ENCODE data around the gene CAMKMT.

CAMKMT gene

DNA sequence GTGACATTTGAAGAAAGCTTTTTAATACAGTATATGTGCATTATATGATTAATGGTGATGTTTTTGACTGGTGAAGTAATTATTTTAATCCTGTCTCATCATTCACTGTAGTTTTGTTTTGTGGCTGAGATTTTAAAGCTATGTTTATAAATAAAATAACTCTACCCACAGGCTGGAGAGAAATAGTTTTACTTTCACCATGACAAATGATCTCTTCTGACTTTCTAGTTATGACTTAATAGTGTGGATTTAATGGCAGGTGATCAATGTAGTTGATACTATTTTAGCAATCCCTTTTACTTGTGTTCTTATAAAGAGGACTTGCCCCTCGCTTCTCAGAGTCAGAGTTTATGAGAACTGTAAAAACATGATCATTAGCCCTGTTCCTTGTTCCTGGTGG lies 290.2 kb downstream of the CAMKMT start:
- no peaks in the 10 kb centered on the region for H3K36me3 ChIP-seq (ENCODE audit: control insufficient read depth in 4 of 4, insufficient read depth in 4 of 4, low read length in 3 of 4)
- H3K4me3 ChIP-seq (ENCODE audit: control insufficient read depth in 1 of 7, extremely low read depth in 1 of 7, insufficient read depth in 4 of 7, low read depth in 2 of 7, low read length in 6 of 7): no peak overlapping the region
- H3K4me1 ChIP-seq (ENCODE audit: control extremely low read depth in 1 of 4, control insufficient read depth in 4 of 4, insufficient read depth in 4 of 4, low read length in 3 of 4): no peaks in the 10 kb centered on the region
- DNase-seq: no peak
- no peak overlapping the region for H3K27ac ChIP-seq (ENCODE audit: insufficient read depth in 1 of 2, low read depth in 1 of 2, low read length in 2 of 2, poor library complexity in 1 of 2, severe bottlenecking in 2 of 2)
- CTCF ChIA-PET: no interaction called here
- no peaks in the 10 kb centered on the region for H3K9me3 ChIP-seq (ENCODE audit: control extremely low read depth in 1 of 5, control insufficient read depth in 4 of 5, insufficient read depth in 2 of 5, low read depth in 1 of 5, low read length in 4 of 5)
- POLR2A ChIA-PET: no interaction called here
- H3K27me3 ChIP-seq (replicated peaks in 2 of 5; ENCODE audit: control insufficient read depth in 4 of 5, insufficient read depth in 5 of 5, low read length in 4 of 5): no peaks in the 10 kb centered on the region
- 100% methylated on average over 1 of the region's 1 CpG for WGBS (ENCODE audit: insufficient coverage)

- ChIA-PET CTCF (interaction anchor here (0.5 kb wide), 1 partner anchor 72 kb away, joined by 3 read pairs; no protein-coding TSS in a partner anchor), POLR2A (no interaction called here)
- no peaks in the 10 kb centered on the region for H3K4me1 ChIP-seq (ENCODE audit: control extremely low read depth in 1 of 4, control insufficient read depth in 4 of 4, insufficient read depth in 4 of 4, low read length in 3 of 4)
- H3K27ac ChIP-seq (ENCODE audit: insufficient read depth in 1 of 2, low read depth in 1 of 2, low read length in 2 of 2, poor library complexity in 1 of 2, severe bottlenecking in 2 of 2): no peak overlapping the region
- DNase-seq: no peak
- no peaks in the 10 kb centered on the region for H3K27me3 ChIP-seq (replicated peaks in 2 of 5; ENCODE audit: control insufficient read depth in 4 of 5, insufficient read depth in 5 of 5, low read length in 4 of 5)
- H3K36me3 ChIP-seq (ENCODE audit: control insufficient read depth in 4 of 4, insufficient read depth in 4 of 4, low read length in 3 of 4): no peaks in the 10 kb centered on the region
- 85% methylated on average over 2 of the region's 4 CpGs for WGBS (ENCODE audit: insufficient coverage)
- H3K4me3 ChIP-seq (ENCODE audit: control insufficient read depth in 1 of 7, extremely low read depth in 1 of 7, insufficient read depth in 4 of 7, low read depth in 2 of 7, low read length in 6 of 7): no peak overlapping the region
- no peaks in the 10 kb centered on the region for H3K9me3 ChIP-seq (ENCODE audit: control extremely low read depth in 1 of 5, control insufficient read depth in 4 of 5, insufficient read depth in 2 of 5, low read depth in 1 of 5, low read length in 4 of 5)
Observed at GRCh38 chr2:44652701-44653100, 291.0 kb downstream of the CAMKMT start.

DNA sequence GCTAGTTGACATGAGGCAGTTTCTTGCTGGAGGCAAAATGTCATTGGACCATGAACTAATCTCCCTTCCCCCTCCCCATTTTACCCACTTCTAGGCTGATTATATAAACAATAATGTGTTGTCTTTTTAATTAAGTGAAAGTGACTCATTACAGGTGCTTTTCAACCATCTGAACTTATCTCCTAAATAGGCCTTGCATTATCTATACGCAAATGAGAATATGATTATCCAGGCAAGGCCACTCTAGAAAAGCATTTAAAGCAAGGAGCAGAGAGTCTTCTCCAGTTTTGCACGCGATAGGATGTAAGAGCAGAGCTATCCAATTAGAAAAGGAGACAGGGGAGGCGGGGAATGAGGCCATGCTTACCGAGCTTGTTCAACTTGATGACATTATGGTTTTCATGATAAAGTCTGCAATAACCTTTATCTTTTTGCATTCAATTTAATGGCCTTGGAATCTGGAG lies 293.7 kb downstream of the CAMKMT start:
- ChIA-PET POLR2A (no interaction called here), CTCF (interaction anchor here (0.9 kb wide), 1 partner anchor 11 kb away, joined by 3 read pairs; no protein-coding TSS in a partner anchor)
- Histone ChIP-seq H3K27me3 (replicated peaks in 2 of 5; ENCODE audit: control insufficient read depth in 4 of 5, insufficient read depth in 5 of 5, low read length in 4 of 5) (no peaks in the 10 kb centered on the region), H3K36me3 (ENCODE audit: control insufficient read depth in 4 of 4, insufficient read depth in 4 of 4, low read length in 3 of 4) (no peaks in the 10 kb centered on the region), H3K4me1 (ENCODE audit: control extremely low read depth in 1 of 4, control insufficient read depth in 4 of 4, insufficient read depth in 4 of 4, low read length in 3 of 4) (no peaks in the 10 kb centered on the region), H3K27ac (ENCODE audit: insufficient read depth in 1 of 2, low read depth in 1 of 2, low read length in 2 of 2, poor library complexity in 1 of 2, severe bottlenecking in 2 of 2) (no peak overlapping the region), H3K9me3 (ENCODE audit: control extremely low read depth in 1 of 5, control insufficient read depth in 4 of 5, insufficient read depth in 2 of 5, low read depth in 1 of 5, low read length in 4 of 5) (no peaks in the 10 kb centered on the region), H3K4me3 (ENCODE audit: control insufficient read depth in 1 of 7, extremely low read depth in 1 of 7, insufficient read depth in 4 of 7, low read depth in 2 of 7, low read length in 6 of 7) (no peak overlapping the region)
- 98% methylated on average over 5 of the region's 5 CpGs for WGBS (ENCODE audit: insufficient coverage)
- no peak for DNase-seq

GRCh38 chr2:44656460-44656859 lies 294.7 kb downstream of the CAMKMT start:
- CTCF ChIA-PET: no interaction called here
- no peaks in the 10 kb centered on the region for H3K36me3 ChIP-seq (ENCODE audit: control insufficient read depth in 4 of 4, insufficient read depth in 4 of 4, low read length in 3 of 4)
- H3K4me1 ChIP-seq (ENCODE audit: control extremely low read depth in 1 of 4, control insufficient read depth in 4 of 4, insufficient read depth in 4 of 4, low read length in 3 of 4): no peaks in the 10 kb centered on the region
- no peaks in the 10 kb centered on the region for H3K9me3 ChIP-seq (ENCODE audit: control extremely low read depth in 1 of 5, control insufficient read depth in 4 of 5, insufficient read depth in 2 of 5, low read depth in 1 of 5, low read length in 4 of 5)
- H3K27ac ChIP-seq (ENCODE audit: insufficient read depth in 1 of 2, low read depth in 1 of 2, low read length in 2 of 2, poor library complexity in 1 of 2, severe bottlenecking in 2 of 2): no peak overlapping the region
- no peaks in the 10 kb centered on the region for H3K27me3 ChIP-seq (replicated peaks in 2 of 5; ENCODE audit: control insufficient read depth in 4 of 5, insufficient read depth in 5 of 5, low read length in 4 of 5)
- POLR2A ChIA-PET: no interaction called here
- no peak for DNase-seq
- no peak overlapping the region for H3K4me3 ChIP-seq (ENCODE audit: control insufficient read depth in 1 of 7, extremely low read depth in 1 of 7, insufficient read depth in 4 of 7, low read depth in 2 of 7, low read length in 6 of 7)
- WGBS (ENCODE audit: insufficient coverage): no CpG with 5 or more reads among the region's 2 CpGs

DNA sequence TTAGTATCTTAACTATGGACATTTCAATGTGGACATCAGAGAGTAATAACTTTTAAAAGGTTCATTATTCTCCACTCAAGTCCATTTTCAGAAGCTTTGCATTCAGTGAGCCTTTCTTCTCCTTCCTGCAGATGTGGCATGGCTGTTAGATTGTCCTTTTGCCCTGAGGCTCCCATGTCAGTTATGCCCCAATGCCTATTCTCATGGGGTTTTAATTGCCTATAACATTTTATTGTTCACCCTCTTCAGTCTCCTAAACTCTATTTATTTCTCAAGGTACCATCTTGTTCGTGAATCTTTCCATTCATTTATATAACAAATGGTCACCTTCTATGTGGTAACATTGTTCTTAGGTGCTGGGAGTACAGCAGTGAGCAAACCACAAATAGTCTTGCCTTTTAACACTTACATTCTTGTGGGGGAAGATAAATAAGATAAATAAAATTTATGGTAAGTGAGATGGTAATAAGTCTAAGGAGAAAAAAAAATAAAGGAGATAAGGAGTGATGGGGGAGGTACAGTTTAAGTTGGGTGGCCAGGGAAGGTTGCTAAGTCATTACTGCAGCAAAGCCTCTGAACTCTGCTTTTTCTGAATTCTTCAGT lies 301.8 kb downstream of the CAMKMT start:
- Histone ChIP-seq H3K9me3 (ENCODE audit: control extremely low read depth in 1 of 5, control insufficient read depth in 4 of 5, insufficient read depth in 2 of 5, low read depth in 1 of 5, low read length in 4 of 5) (no peaks in the 10 kb centered on the region), H3K4me3 (ENCODE audit: control insufficient read depth in 1 of 7, extremely low read depth in 1 of 7, insufficient read depth in 4 of 7, low read depth in 2 of 7, low read length in 6 of 7) (no peak overlapping the region), H3K27me3 (replicated peaks in 2 of 5; ENCODE audit: control insufficient read depth in 4 of 5, insufficient read depth in 5 of 5, low read length in 4 of 5) (no peaks in the 10 kb centered on the region), H3K27ac (ENCODE audit: insufficient read depth in 1 of 2, low read depth in 1 of 2, low read length in 2 of 2, poor library complexity in 1 of 2, severe bottlenecking in 2 of 2) (no peak overlapping the region), H3K4me1 (ENCODE audit: control extremely low read depth in 1 of 4, control insufficient read depth in 4 of 4, insufficient read depth in 4 of 4, low read length in 3 of 4) (no peaks in the 10 kb centered on the region), H3K36me3 (ENCODE audit: control insufficient read depth in 4 of 4, insufficient read depth in 4 of 4, low read length in 3 of 4) (no peaks in the 10 kb centered on the region)
- CTCF ChIA-PET: no interaction called here
- DNase-seq: no peak
- POLR2A ChIA-PET: no interaction called here
- no CpG with 5 or more reads among the region's 1 CpG for WGBS (ENCODE audit: insufficient coverage)

- H3K27me3 ChIP-seq (replicated peaks in 2 of 5; ENCODE audit: control insufficient read depth in 4 of 5, insufficient read depth in 5 of 5, low read length in 4 of 5): peaks cover 0 to 2% (median 0%) of the 10 kb centered on the region in 5 experiments
- POLR2A ChIA-PET: no interaction called here
- no peaks in the 10 kb centered on the region for H3K9me3 ChIP-seq (ENCODE audit: control extremely low read depth in 1 of 5, control insufficient read depth in 4 of 5, insufficient read depth in 2 of 5, low read depth in 1 of 5, low read length in 4 of 5)
- H3K4me3 ChIP-seq (ENCODE audit: control insufficient read depth in 1 of 7, extremely low read depth in 1 of 7, insufficient read depth in 4 of 7, low read depth in 2 of 7, low read length in 6 of 7): no peak overlapping the region
- no peaks in the 10 kb centered on the region for H3K4me1 ChIP-seq (ENCODE audit: control extremely low read depth in 1 of 4, control insufficient read depth in 4 of 4, insufficient read depth in 4 of 4, low read length in 3 of 4)
- WGBS (ENCODE audit: insufficient coverage): 79% methylated on average over 5 of the region's 5 CpGs
- DNase-seq: peak in 1 of 3 donors; percentile 2
- CTCF ChIA-PET: interaction anchor here (0.6 to 1.7 kb wide), 2 partner anchors 9 to 191 kb away, joined by 3 to 4 read pairs; no protein-coding TSS in a partner anchor
- no peak overlapping the region for H3K27ac ChIP-seq (ENCODE audit: insufficient read depth in 1 of 2, low read depth in 1 of 2, low read length in 2 of 2, poor library complexity in 1 of 2, severe bottlenecking in 2 of 2)
- no peaks in the 10 kb centered on the region for H3K36me3 ChIP-seq (ENCODE audit: control insufficient read depth in 4 of 4, insufficient read depth in 4 of 4, low read length in 3 of 4)
Observed at GRCh38 chr2:44668336-44668735, 306.6 kb downstream of the CAMKMT start.

GRCh38 chr2:44671276-44671675 lies 309.5 kb downstream of the CAMKMT start:
- H3K27me3 ChIP-seq (replicated peaks in 2 of 5; ENCODE audit: control insufficient read depth in 4 of 5, insufficient read depth in 5 of 5, low read length in 4 of 5): peaks cover 0 to 3% (median 2%) of the 10 kb centered on the region in 5 experiments
- ChIA-PET POLR2A (no interaction called here), CTCF (no interaction called here)
- H3K27ac ChIP-seq (ENCODE audit: insufficient read depth in 1 of 2, low read depth in 1 of 2, low read length in 2 of 2, poor library complexity in 1 of 2, severe bottlenecking in 2 of 2): no peak overlapping the region
- DNase-seq: no peak
- H3K9me3 ChIP-seq (ENCODE audit: control extremely low read depth in 1 of 5, control insufficient read depth in 4 of 5, insufficient read depth in 2 of 5, low read depth in 1 of 5, low read length in 4 of 5): no peaks in the 10 kb centered on the region
- no peak overlapping the region for H3K4me3 ChIP-seq (ENCODE audit: control insufficient read depth in 1 of 7, extremely low read depth in 1 of 7, insufficient read depth in 4 of 7, low read depth in 2 of 7, low read length in 6 of 7)
- 100% methylated on average over 1 of the region's 2 CpGs for WGBS (ENCODE audit: insufficient coverage)
- H3K36me3 ChIP-seq (ENCODE audit: control insufficient read depth in 4 of 4, insufficient read depth in 4 of 4, low read length in 3 of 4): no peaks in the 10 kb centered on the region
- no peaks in the 10 kb centered on the region for H3K4me1 ChIP-seq (ENCODE audit: control extremely low read depth in 1 of 4, control insufficient read depth in 4 of 4, insufficient read depth in 4 of 4, low read length in 3 of 4)
